H9 (cell line): ENCODE results near the gene CABP4. TPM values are rescaled to one million over a fixed set of nuclear protein-coding genes. Genes with fewer than 3 reads are reported as not detected.
A peak's percentile ranks its signal among the peaks of the same experiment; 100 is the strongest.

Experiments used
- DNase-seq: peaks from one replicate; pipeline ENCODE4 v3.0.0-alpha.2; 2017
- H2AFZ ChIP-seq: one replicate; pipeline ENCODE4 v1.6.1; 2013; ENCODE audit warnings: mild to moderate bottlenecking, low read length, control low read depth, moderate library complexity
- H2AK5ac ChIP-seq: 2 replicates; pipeline ENCODE4 v1.6.1; 2013; ENCODE audit warnings: low read length, control low read depth, mixed read lengths; ENCODE audit not compliant: insufficient read length
- H2BK120ac ChIP-seq: one replicate; pipeline ENCODE4 v1.6.1; 2013; ENCODE audit warnings: low read depth, mild to moderate bottlenecking, low read length, control low read depth, inconsistent platforms; ENCODE audit not compliant: poor library complexity, severe bottlenecking
- H2BK12ac ChIP-seq: 2 replicates; pipeline ENCODE4 v1.6.1; 2013; ENCODE audit warnings: low read length, control low read depth, mixed read lengths, low read depth; ENCODE audit not compliant: insufficient read length
- H2BK15ac ChIP-seq: 2 replicates; pipeline ENCODE4 v1.6.1; 2013; ENCODE audit warnings: low read depth, low read length, control low read depth
- H2BK20ac ChIP-seq: one replicate; pipeline ENCODE4 v1.6.1; 2013; ENCODE audit warnings: low read depth, mild to moderate bottlenecking, low read length, control low read depth, inconsistent platforms; ENCODE audit not compliant: poor library complexity, severe bottlenecking
- H2BK5ac ChIP-seq: 2 replicates; pipeline ENCODE4 v1.6.1; 2013; ENCODE audit warnings: low read length, control low read depth, mixed read lengths; ENCODE audit not compliant: insufficient read length
- H3K14ac ChIP-seq: 2 replicates; pipeline ENCODE4 v1.6.1; 2013; ENCODE audit warnings: low read length, control low read depth; ENCODE audit not compliant: insufficient read depth
- H3K18ac ChIP-seq: 2 replicates; pipeline ENCODE4 v1.6.1; 2013; ENCODE audit warnings: low read depth, mild to moderate bottlenecking, mixed read lengths, low read length, control low read depth; ENCODE audit not compliant: insufficient read length
- H3K23ac ChIP-seq: 2 replicates; pipeline ENCODE4 v1.6.1; 2013; ENCODE audit warnings: low read length, control low read depth, mixed read lengths, low read depth; ENCODE audit not compliant: insufficient read length
- H3K23me2 ChIP-seq: 2 replicates; pipeline ENCODE4 v1.6.1; 2013; ENCODE audit warnings: low read depth, mild to moderate bottlenecking, mixed read lengths, low read length, control low read depth; ENCODE audit not compliant: insufficient read length, poor library complexity, severe bottlenecking
- H3K27ac ChIP-seq: 2 replicates; pipeline ENCODE4 v1.5.1; 2013; ENCODE audit warnings: low read length, control low read depth, mixed read lengths, low read depth; ENCODE audit not compliant: insufficient read length
- H3K27me3 ChIP-seq: 2 replicates; pipeline ENCODE4 v1.6.1; 2013; ENCODE audit warnings: low read length, control low read depth, inconsistent platforms; ENCODE audit not compliant: insufficient read depth
- H3K4ac ChIP-seq: 2 replicates; pipeline ENCODE4 v1.6.1; 2013; ENCODE audit warnings: low read depth, mild to moderate bottlenecking, control low read depth, inconsistent platforms, low read length, moderate library complexity
- H3K4me1 ChIP-seq: 2 replicates; pipeline ENCODE4 v1.6.1; 2013; ENCODE audit warnings: low read length, control low read depth, inconsistent platforms; ENCODE audit not compliant: insufficient read depth
- H3K4me2 ChIP-seq: 2 replicates; pipeline ENCODE4 v1.6.1; 2013; ENCODE audit warnings: low read length, control low read depth, mixed read lengths; ENCODE audit not compliant: insufficient read length, insufficient read depth
- H3K56ac ChIP-seq: 2 replicates; pipeline ENCODE4 v1.6.1; 2013; ENCODE audit warnings: low read depth, mild to moderate bottlenecking, mixed read lengths, low read length, control low read depth; ENCODE audit not compliant: insufficient read length
- H3K79me1 ChIP-seq: 2 replicates; pipeline ENCODE4 v1.6.1; 2013; ENCODE audit warnings: low read depth, mild to moderate bottlenecking, moderate library complexity, low read length, control low read depth, inconsistent platforms; ENCODE audit not compliant: insufficient read depth, poor library complexity, severe bottlenecking
- H3K79me2 ChIP-seq: 2 replicates; pipeline ENCODE4 v1.6.1; 2013; ENCODE audit warnings: low read length, control low read depth, inconsistent platforms; ENCODE audit not compliant: insufficient read depth
- H3K9ac ChIP-seq: 2 replicates; pipeline ENCODE4 v1.6.1; 2013; ENCODE audit warnings: low read length, control low read depth, mixed read lengths; ENCODE audit not compliant: insufficient read length; ENCODE audit errors: extremely low read depth
- H3K9me3 ChIP-seq: one replicate; pipeline ENCODE4 v1.6.1; 2013; ENCODE audit warnings: low read depth, low read length, inconsistent platforms; ENCODE audit not compliant: control insufficient read depth
- H3T11ph ChIP-seq: one replicate; pipeline ENCODE4 v1.6.1; 2013; ENCODE audit warnings: mild to moderate bottlenecking, low read length, control low read depth, inconsistent platforms
- H4K20me1 ChIP-seq: one replicate; pipeline ENCODE4 v1.6.1; 2013; ENCODE audit not compliant: control insufficient read depth, insufficient read length, insufficient read depth
- H4K5ac ChIP-seq: 2 replicates; pipeline ENCODE4 v1.6.1; 2013; ENCODE audit warnings: low read depth, mild to moderate bottlenecking, mixed read lengths, low read length, control low read depth; ENCODE audit not compliant: insufficient read length
- H4K8ac ChIP-seq: replicated peaks from 2 replicates; pipeline ENCODE4 v1.6.1; 2013; ENCODE audit warnings: low read length, control low read depth, mixed read lengths, low read depth; ENCODE audit not compliant: insufficient read length
- H4K91ac ChIP-seq: 2 replicates; pipeline ENCODE4 v1.6.1; 2013; ENCODE audit warnings: low read depth, mild to moderate bottlenecking, moderate library complexity, mixed read lengths, low read length, control low read depth; ENCODE audit not compliant: insufficient read length
- H3K27ac Mint-ChIP-seq, 3 experiments: 2 replicates in 2 of 3; 3 replicates in 1 of 3; pipeline ENCODE4 v1.8.0; 2020 to 2021; ENCODE audit warnings: mixed read lengths in 3 of 3, mild to moderate bottlenecking in 1 of 3, moderate library complexity in 1 of 3
- H3K27me3 Mint-ChIP-seq: 2 replicates; pipeline ENCODE4 v1.8.0; 2021; ENCODE audit warnings: low read depth, mild to moderate bottlenecking, moderate library complexity, mixed read lengths
- H3K36me3 Mint-ChIP-seq, 3 experiments: 2 replicates in 2 of 3; 3 replicates in 1 of 3; pipeline ENCODE4 v1.8.0; 2020 to 2021; ENCODE audit warnings: low read depth in 3 of 3, mixed read lengths in 3 of 3; ENCODE audit not compliant: insufficient read depth in 1 of 3
- H3K4me1 Mint-ChIP-seq, 2 experiments: 2 replicates each; pipeline ENCODE4 v1.8.0; 2020; ENCODE audit warnings: mixed read lengths in 2 of 2
- H3K4me3 Mint-ChIP-seq, 2 experiments: 2 replicates in 1 of 2; 3 replicates in 1 of 2; pipeline ENCODE4 v1.8.0; 2020 to 2021; ENCODE audit warnings: mild to moderate bottlenecking in 2 of 2, mixed read lengths in 2 of 2, moderate library complexity in 1 of 2
- H3K9me3 Mint-ChIP-seq, 2 experiments: 2 replicates in 1 of 2; 3 replicates in 1 of 2; pipeline ENCODE4 v1.8.0; 2020; ENCODE audit warnings: mild to moderate bottlenecking in 2 of 2, mixed read lengths in 2 of 2, moderate library complexity in 1 of 2
- WGBS: extraction: QIAGEN DNeasy Blood & Tissue Kit; methylation state at CpG from one replicate; pipeline ENCODE4 v1.1.7; 2013; ENCODE audit warnings: missing lambda C conversion rate, low lambda C conversion rate, mixed read lengths; ENCODE audit not compliant: insufficient read length; ENCODE audit errors: extremely low coverage; 5-methylcytosine and 5-hydroxymethylcytosine counted together
- total RNA-seq: library from RNA; stranded (reverse); gene quantifications from 2 replicates; pipeline ENCODE4 v1.2.1, GENCODE V29; 2021
- TF ChIP-seq, protein P1 (sequence below): fragments of 200-600 bp; sonication (generic); conservative IDR thresholded peaks from 3 replicates; pipeline ENCODE4 v1.8.0; 2021; ENCODE audit warnings: antibody characterized with exemption, mild to moderate bottlenecking

CABP4 gene
- total RNA-seq, 1 experiment from 2014 or later, result not detected

GRCh38 chr11:67469508-67469811 is 14.3 kb downstream of the CABP4 start:
- H3K9ac ChIP-seq, result no peak overlapping the region
- peak overlapping the region; percentile 84 for H3K18ac ChIP-seq
- TF ChIP-seq, protein P1, sequence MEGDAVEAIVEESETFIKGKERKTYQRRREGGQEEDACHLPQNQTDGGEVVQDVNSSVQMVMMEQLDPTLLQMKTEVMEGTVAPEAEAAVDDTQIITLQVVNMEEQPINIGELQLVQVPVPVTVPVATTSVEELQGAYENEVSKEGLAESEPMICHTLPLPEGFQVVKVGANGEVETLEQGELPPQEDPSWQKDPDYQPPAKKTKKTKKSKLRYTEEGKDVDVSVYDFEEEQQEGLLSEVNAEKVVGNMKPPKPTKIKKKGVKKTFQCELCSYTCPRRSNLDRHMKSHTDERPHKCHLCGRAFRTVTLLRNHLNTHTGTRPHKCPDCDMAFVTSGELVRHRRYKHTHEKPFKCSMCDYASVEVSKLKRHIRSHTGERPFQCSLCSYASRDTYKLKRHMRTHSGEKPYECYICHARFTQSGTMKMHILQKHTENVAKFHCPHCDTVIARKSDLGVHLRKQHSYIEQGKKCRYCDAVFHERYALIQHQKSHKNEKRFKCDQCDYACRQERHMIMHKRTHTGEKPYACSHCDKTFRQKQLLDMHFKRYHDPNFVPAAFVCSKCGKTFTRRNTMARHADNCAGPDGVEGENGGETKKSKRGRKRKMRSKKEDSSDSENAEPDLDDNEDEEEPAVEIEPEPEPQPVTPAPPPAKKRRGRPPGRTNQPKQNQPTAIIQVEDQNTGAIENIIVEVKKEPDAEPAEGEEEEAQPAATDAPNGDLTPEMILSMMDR, result no peak
- Mint-ChIP-seq H3K9me3 (no peaks in the 10 kb centered on the region), H3K4me3 (peak overlapping the region; percentile 74 to 87), H3K27ac (peak overlapping the region in 1 of 3 experiments; percentile 64; a peak in 1 of 7 replicates), H3K4me1 (peaks cover 16 to 21% of the 10 kb centered on the region in 2 experiments), H3K27me3 (peaks cover 9% of the 10 kb centered on the region), H3K36me3 (peaks cover 0 to 4% (median 0%) of the 10 kb centered on the region in 3 experiments; a peak in 2 of 7 replicates)
- no peak overlapping the region for H3K27ac ChIP-seq
- no peak overlapping the region for H2BK12ac ChIP-seq
- H3K4me1 ChIP-seq, result no peaks in the 10 kb centered on the region; the same call in 1 of the 2 replicates
- no peak overlapping the region for H3K23ac ChIP-seq
- no peak overlapping the region for H3T11ph ChIP-seq
- no peaks in the 10 kb centered on the region for H3K79me2 ChIP-seq
- WGBS, result no CpG with 5 or more reads among the region's 9 CpGs
- no peaks in the 10 kb centered on the region for H4K20me1 ChIP-seq
- no peak overlapping the region for H4K8ac ChIP-seq
- H2BK120ac ChIP-seq, result no peak overlapping the region
- H3K27me3 ChIP-seq, result peaks cover 3% of the 10 kb centered on the region; the same call in 1 of the 2 replicates
- H3K79me1 ChIP-seq, result no peaks in the 10 kb centered on the region
- no peak overlapping the region for H3K4ac ChIP-seq
- no peaks in the 10 kb centered on the region for H3K9me3 ChIP-seq
- peak overlapping the region; percentile 49 for H3K4me2 ChIP-seq
- peaks cover 10% of the 10 kb centered on the region for H3K23me2 ChIP-seq
- peak overlapping the region; percentile 78; the same call in 1 of the 2 replicates for H3K14ac ChIP-seq
- H4K5ac ChIP-seq, result no peak overlapping the region
- no peak overlapping the region for H4K91ac ChIP-seq
- H3K56ac ChIP-seq, result no peak overlapping the region
- DNase-seq, result no peak
- H2BK15ac ChIP-seq, result no peak overlapping the region
- H2AFZ ChIP-seq, result no peak overlapping the region
- H2AK5ac ChIP-seq, result no peak overlapping the region
- no peak overlapping the region for H2BK5ac ChIP-seq
- H2BK20ac ChIP-seq, result no peak overlapping the region
